GM10847 (cell line): ENCODE data around the gene LPO.

Experiments
- POLR2A ChIP-seq: IDR thresholded peaks from 2 replicates; pipeline ENCODE4 v1.6.1; 2011; ENCODE audit not compliant: insufficient read length; ENCODE audit errors: extremely low read depth

The LPO gene

DNA sequence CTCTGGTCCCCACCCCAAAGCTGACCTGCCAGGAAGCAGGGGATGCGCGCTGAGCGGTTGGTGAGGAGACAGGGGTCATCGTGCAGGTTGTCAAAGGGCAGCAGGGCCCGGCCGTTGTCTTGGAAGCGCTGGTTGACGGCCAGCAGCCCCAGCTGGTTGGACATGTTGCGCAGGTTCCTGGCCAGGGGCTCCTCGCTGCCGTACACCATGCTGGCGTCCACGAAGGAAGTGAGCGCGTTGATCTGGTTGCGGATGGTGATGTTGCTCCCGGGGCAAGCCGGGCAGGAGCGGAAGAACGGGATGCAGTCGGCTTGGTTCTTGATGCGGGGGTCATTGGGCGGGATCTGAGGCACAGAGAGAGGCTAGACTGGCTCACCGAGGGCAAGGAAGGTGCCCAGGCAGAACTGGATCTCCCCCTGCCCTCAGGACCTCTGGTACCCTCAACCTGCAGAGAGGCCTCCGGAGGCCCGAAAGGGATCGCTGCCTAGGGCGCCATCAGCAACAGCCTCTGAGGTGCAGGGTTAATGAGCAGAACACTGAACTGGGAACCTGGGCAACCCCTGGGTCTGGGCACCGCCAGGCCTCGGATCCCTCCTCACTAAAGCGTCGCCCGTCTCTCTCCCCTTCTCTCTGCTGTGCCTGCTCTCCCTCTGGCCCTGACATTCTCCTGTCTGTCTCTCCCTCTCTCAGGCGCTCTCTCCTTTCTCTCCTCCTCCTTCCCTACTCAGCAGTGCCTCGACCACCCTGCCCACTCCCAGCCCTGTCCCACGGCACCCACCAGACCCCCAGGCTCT lies 39.6 kb downstream of the LPO start:
- TF ChIP-seq POLR2A: no peak

DNA sequence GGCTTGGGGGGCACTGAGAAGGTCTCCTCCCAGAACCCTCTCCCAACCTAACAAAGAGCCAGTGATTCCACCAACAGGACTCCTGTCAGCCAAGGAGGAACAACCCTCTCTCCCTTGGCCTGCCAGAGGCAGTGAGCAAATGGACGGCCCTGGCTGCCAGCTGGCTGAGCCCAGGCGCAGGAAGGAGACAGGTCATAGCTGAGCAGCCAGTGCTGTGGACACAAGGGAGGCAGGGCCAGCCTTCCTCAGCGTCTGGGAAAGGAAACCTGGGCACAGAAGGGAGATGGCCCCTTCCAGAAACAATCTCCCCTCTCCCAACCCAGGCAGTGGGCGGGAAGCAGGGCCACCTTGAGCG lies 40.3 kb downstream of the LPO start:
- no peak for TF ChIP-seq POLR2A

DNA sequence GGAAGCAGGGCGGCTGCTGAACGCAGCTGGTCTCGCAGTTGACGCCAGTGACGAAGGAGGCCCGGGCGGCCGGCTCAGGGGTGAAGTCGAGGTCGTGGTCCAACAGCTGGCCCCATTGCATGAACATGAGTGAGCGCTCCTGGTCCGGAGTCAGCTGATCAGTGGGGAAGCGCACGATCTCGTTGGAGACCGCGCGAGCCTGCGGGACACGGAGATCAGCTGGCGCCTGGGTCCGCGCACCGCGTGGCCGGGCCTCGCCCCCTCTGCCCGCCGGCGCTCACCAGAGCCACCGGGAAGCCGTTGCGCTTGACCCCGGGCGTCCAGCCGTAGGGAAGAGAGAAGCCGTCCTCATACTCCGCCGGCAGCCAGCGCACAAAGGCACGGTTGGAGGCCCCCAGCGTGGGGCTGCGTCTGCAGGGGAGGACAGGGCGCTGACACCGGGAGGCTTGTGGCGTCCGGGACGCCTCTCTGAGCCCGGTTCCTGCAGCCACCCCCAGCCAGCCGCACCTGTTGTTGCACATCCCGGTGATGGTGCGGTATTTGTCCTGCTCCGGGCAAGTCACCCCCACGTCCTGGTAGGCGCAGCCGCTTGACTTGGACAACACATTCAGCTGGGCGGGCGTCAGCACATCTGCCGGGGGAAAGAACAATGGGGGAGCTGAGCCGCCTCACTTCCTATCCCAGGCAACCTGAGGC lies 40.8 kb downstream of the LPO start:
- TF ChIP-seq POLR2A: no peak

DNA sequence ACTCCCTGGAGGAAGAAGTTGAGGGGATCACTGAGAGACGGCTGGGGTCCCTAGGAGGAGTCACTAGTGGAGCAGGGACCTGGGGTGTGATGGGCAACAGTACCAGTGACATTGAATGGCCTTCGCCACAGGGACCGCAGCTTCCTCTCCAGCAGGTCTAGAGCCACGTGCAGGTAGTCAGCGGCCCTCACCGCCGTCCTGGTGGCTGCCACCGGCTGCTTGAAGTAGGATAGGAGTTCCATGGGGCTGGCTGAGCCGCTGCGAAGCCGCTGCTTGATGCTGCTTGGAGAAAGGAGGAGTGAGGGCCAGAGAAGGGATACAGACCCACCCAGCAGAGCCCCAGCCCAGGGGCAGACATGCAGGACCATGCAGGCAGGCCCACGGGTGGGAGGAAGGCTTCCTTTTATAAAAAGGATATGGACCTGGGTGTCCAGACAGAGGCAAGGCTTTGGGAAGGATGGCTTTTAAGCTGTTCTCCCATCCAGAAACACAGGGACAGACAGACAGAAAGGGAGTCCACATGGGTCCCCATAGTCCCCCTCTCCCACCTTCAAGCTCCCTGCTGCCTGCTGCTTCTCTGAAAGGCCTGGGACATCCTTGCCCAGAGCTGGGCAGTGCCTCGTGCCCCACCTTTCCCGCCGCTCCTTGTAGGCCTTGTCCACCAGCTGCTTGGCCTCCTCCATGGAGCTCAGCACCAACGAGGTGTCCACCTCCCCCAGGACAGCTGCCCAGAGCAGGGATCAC lies 41.5 kb downstream of the LPO start:
- TF ChIP-seq POLR2A: no peak

DNA sequence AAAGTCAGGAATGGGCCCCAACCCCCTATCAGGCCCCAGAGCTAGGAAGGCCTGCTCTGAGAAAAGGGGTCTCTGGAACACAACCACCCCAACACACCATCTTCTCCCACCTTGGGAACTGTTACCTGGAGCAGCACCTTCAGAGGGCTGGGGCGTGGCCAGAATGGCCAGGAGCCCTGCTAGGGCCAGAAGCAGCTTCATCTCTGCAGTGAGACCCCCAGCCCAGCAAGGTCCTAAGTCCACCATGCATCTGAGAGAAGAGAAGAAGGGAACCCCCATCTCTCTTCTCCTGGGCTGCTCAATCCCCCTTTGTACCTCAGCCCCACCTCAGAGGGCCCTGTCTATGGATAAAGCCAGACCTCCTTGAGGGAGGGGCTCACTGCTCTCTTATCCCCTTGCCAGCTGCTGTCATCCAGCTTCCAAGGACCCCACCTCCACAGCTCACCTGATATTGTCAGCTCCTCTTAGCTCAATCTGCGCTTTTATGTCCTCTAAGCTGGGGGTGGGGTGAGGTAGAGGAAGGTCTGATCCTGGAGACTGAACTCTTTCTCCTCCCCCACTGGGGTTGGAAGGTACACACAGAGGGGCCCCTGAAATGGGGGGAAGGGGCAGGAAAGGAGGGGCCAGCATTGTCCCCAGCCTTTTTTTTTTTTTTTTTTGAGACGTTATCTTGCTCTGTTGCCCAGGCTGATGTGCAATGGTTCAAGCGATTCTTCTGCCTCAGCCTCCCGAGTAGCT lies 42.3 kb downstream of the LPO start, which contains the start of gene MPO:
Gene MPO, minus strand, starts transcription at position 456 of the 738 bp plus-strand sequence. Its CDS starts 177 bp downstream, at position 279.
- no peak for TF ChIP-seq POLR2A

DNA sequence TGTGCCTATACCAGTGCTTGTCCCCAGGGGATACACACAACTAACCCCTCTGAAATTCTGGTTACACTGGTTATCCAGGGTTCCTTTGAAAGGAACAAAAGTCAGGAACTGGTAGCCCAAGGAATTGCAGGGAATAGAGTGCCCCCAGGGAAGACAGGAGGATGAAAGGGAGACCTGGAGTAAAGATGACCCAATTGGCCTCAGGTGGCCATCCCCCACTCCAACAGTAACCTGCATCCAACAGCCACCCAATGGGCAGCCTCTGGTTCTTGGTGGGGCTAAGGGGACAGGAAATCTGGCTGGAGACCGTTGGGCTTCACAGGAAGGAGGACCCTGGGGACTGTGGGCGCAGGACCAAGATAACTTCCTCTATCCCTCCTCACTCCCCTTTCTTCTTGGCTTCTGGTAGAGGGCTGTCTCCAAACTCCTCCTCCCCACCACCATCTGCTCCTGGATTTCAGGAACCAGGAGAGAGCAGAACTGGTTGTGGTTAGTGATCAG lies 43.2 kb downstream of the LPO start:
- TF ChIP-seq POLR2A: no peak

DNA sequence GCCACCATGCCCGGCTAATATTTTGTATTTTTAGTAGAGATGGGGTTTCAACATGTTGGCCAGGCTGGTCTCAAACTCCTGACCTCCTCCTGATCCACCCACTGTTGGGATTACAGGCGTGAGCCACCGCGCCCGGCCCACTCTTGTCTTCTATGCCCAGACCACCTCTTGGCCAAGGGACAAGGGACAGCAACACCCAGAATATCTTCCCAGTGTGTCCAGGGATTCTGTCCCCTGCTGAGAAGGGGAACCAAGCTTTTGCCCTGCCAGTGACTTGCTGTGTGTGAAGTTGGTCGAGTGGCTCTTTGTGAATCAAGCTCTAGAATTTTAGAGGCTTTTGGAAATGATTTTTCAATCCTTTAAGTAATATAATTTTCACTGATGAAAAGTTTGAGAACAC lies 44.1 kb downstream of the LPO start:
- no peak for TF ChIP-seq POLR2A

DNA sequence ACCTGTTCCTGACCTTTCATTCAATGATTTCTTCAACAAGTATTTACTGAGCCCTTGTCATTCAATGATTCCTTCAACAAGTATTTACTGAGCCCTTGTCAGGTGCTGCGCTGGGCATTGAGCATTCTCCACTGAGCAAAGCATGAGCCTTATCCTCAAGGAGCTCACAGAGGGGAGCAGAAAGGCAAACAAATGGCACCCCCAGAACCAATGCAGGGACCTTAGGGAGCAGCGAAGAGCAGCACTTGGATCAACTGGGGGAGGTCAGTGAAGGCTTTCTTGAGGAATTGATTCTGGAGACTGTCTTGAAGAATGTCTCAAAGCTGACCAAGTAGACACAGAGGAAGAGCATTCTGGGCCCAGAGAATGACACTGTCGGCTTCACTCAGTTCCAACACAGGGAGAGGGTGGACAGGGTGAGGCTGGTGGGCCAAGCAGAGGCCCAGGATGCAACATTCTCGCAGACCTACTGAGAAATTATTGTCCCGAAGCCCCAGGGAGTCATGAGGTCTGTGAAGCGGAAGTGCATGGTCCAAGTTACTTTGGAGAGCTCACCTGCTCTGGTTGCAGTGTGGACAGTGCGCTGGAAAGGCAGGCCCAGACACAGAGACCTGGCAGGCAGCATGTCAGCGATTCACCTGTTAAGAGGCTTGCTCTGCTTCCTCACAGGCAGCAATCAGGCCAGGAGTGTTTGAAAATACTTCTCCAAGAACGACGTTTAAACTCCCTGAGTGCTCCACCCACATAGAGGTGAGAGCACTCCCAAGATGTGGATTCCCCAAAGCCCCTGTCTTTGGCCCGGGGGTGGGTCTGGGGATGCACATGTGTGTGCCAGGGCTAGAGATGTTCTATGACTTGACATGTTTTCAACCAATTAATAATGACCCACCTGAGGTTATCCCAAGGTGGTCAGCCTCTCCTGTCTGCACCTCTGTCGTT lies 45.6 kb downstream of the LPO start:
- no peak for TF ChIP-seq POLR2A

DNA sequence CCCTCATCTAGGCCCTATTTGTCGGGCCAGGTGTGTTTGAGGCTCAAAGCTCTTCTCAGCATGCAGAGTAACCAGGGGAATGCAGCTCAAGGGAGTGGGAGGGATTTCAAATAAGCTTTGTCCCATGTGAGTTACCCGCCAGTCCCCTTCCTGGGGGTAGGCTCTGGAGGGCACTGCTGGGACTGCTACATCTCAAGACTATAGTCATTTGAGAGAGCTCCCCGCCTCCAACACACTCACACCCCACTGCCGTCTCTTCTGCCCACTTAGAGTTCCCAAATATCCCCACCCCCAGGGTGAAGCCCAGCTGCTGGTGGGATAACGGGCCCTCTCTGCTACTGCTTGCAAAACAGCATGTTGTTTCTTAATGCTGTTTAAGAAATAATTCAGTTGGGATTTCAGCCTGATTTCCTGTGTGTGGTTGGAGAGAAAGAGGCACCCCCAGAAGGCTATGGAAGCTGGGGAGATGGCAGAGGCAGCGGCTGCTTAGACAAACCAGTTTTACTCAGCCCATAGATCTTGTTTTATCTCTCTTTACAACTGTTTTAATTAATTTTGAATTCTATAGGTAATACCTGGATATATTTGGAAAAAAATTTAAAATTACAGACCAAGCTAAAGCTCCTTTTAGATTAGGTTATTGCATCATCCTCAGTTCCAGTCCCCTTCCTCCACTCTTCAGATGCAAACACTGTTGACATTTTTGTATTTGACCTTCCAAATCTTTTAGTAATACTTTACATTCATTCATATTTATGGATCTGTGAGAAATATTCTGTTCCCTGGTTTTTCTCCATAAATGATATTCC lies 46.4 kb downstream of the LPO start:
- no peak for TF ChIP-seq POLR2A

DNA sequence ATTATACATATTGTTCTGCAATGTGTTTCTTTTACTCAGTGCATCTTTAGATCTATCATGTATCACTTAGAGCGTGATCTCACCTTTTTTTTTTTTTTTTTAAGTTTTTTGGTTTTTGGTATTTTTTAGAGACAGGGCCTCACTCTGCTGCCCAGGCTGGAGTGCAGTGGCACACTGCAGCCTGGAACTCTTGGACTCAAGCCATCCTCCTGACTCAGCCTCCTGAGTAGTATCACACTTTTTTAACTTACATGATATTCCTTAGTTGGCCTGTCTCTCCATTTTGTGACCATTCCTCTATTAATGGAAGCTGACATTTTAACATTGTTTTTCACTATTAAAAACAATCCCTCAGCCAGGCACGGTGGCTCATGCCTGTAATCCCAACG lies 47.0 kb downstream of the LPO start:
- TF ChIP-seq POLR2A: no peak

DNA sequence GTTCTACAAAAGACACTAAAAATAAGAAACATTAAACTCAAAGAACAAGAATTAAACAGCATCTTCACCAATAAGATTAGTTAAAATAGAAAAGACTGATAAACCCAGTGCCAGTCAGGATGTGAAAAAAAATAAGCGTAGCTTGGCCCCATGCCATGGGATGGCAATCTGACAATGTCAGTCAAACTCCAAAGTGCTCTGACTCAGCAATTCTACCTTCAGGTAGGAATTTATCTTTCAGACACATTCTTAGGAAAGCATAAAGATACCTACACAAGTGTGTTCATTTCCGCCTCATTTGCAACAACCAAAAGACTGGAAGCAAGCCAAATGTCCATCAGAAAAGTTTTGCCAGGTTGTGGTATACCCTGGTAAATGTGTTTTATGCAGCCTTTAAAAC lies 51.5 kb downstream of the LPO start:
- TF ChIP-seq POLR2A: no peak

DNA sequence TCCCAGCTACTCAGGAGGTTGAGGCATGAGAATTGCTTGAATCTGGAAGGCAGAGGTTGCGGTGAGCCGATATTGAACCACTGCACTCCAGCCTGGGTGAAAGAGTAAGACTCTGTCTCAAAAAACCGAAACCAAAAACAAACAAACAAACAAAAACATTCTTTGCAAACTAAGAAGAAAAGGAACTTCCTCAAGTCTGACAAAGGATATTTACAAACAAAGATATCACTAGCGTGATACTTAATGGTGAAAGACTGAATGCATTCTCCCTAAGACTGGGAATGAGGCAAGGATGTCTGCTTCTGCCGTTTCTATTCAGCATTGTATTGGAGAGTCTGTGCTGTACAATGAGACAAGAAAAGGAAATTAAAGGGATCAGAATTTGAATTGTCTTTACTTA lies 52.9 kb downstream of the LPO start:
- no peak for TF ChIP-seq POLR2A

DNA sequence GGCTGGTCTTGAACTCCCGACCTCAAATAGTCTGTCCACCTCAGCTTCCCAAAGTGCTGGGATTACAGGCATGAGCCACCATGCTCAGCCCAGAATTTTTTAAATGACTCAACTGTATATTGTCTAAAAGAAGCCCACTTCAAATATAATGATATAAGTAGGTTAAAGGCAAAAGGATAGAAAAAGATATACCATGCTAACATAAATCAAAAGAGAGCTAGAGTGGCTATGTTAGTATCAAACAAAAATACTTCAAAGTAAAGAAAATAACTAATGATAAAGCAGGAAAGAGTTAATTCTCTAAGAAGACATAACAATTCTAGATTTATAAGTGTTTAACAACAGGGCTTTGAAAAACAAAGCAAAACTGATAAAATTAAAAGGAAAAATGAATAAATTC lies 55.6 kb downstream of the LPO start:
- no peak for TF ChIP-seq POLR2A
